Type B pancreatic cell (in vitro differentiated cells): ENCODE measurements around the gene ARMS2. TPM values are rescaled to one million over a fixed set of nuclear protein-coding genes. Genes with fewer than 3 reads are reported as not detected.
A peak's percentile ranks its signal among the peaks of the same experiment; 100 is the strongest.

Source experiments
- DNase-seq: peaks from one replicate; pipeline ENCODE4 v3.0.0; 2021; ENCODE audit warnings: mixed read lengths; ENCODE audit not compliant: unreplicated experiment; ENCODE audit errors: extremely low spot score
- H3K27ac Mint-ChIP-seq: 2 replicates; pipeline ENCODE4 v1.8.0; 2021; ENCODE audit warnings: mild to moderate bottlenecking, mixed read lengths
- H3K27me3 Mint-ChIP-seq: 2 replicates; pipeline ENCODE4 v1.8.0; 2021; ENCODE audit warnings: mixed read lengths
- H3K36me3 Mint-ChIP-seq: 2 replicates; pipeline ENCODE4 v1.8.0; 2021; ENCODE audit warnings: mixed read lengths
- H3K4me1 Mint-ChIP-seq: one replicate; pipeline ENCODE4 v1.8.0; 2021; ENCODE audit warnings: mixed read lengths; ENCODE audit not compliant: unreplicated experiment
- H3K4me3 Mint-ChIP-seq: 2 replicates; pipeline ENCODE4 v1.8.0; 2021; ENCODE audit warnings: mild to moderate bottlenecking, mixed read lengths
- H3K9me3 Mint-ChIP-seq: 2 replicates; pipeline ENCODE4 v1.8.0; 2021; ENCODE audit warnings: mixed read lengths
- total RNA-seq: library from RNA; stranded (reverse); gene quantifications from 2 replicates; pipeline ENCODE4 v1.2.1, GENCODE V29; 2021; ENCODE audit warnings: low replicate concordance
- TF ChIP-seq, protein P1 (sequence below): fragments of 200-600 bp; sonication (generic); conservative IDR thresholded peaks from 2 replicates; pipeline ENCODE4 v1.5.0; 2021; ENCODE audit warnings: antibody characterized with exemption, mild to moderate bottlenecking

The ARMS2 gene
- total RNA-seq, 1 donor from 2014 or later, result not detected

- no peaks in the 10 kb centered on the region for H3K9me3 Mint-ChIP-seq
- no peaks in the 10 kb centered on the region for H3K36me3 Mint-ChIP-seq
- peak overlapping the region; percentile 28 for H3K4me3 Mint-ChIP-seq
- H3K4me1 Mint-ChIP-seq, result peaks cover 29% of the 10 kb centered on the region
- TF ChIP-seq, protein P1, sequence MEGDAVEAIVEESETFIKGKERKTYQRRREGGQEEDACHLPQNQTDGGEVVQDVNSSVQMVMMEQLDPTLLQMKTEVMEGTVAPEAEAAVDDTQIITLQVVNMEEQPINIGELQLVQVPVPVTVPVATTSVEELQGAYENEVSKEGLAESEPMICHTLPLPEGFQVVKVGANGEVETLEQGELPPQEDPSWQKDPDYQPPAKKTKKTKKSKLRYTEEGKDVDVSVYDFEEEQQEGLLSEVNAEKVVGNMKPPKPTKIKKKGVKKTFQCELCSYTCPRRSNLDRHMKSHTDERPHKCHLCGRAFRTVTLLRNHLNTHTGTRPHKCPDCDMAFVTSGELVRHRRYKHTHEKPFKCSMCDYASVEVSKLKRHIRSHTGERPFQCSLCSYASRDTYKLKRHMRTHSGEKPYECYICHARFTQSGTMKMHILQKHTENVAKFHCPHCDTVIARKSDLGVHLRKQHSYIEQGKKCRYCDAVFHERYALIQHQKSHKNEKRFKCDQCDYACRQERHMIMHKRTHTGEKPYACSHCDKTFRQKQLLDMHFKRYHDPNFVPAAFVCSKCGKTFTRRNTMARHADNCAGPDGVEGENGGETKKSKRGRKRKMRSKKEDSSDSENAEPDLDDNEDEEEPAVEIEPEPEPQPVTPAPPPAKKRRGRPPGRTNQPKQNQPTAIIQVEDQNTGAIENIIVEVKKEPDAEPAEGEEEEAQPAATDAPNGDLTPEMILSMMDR, result no peak
- H3K27ac Mint-ChIP-seq, result no peak overlapping the region
- DNase-seq, result no peak
- H3K27me3 Mint-ChIP-seq, result peaks cover 11% of the 10 kb centered on the region
Measured at GRCh38 chr10:122492999-122493481, 38.6 kb downstream of the ARMS2 start.

DNA sequence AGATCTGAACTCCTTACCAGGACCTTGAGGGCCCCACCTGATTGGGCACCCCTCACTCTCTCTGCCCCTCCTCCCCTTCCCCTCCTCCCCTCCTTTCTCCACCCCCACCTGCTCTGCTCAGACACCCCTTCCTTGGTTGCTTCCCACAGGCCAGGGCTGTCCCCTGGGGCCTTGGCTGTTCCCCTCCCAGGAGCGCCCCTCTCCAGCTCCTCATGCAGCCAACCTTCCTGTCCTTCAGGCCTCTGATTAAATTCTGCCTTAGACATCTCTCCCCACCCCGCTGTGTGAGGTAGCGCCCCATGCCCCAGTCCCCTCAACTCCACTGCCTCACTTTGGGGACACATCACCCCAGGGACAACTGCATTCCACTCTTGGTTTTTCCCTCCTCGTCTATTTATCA lies 39.3 kb downstream of the ARMS2 start:
- no peak for DNase-seq
- peaks cover 29% of the 10 kb centered on the region for H3K4me1 Mint-ChIP-seq
- H3K27me3 Mint-ChIP-seq, result peaks cover 16% of the 10 kb centered on the region

GRCh38 chr10:122494173-122494820 lies 39.8 kb downstream of the ARMS2 start:
- no peaks in the 10 kb centered on the region for H3K9me3 Mint-ChIP-seq
- peaks cover 12% of the 10 kb centered on the region for H3K27me3 Mint-ChIP-seq
- H3K4me3 Mint-ChIP-seq, result no peak overlapping the region
- no peaks in the 10 kb centered on the region for H3K36me3 Mint-ChIP-seq
- H3K27ac Mint-ChIP-seq, result no peak overlapping the region
- TF ChIP-seq, protein P1, result no peak
- peaks cover 32% of the 10 kb centered on the region for H3K4me1 Mint-ChIP-seq
- no peak for DNase-seq

More for the DNA sequence above, 39.3 kb downstream of the ARMS2 start:
- H3K9me3 Mint-ChIP-seq, result no peaks in the 10 kb centered on the region
- TF ChIP-seq, protein P1, result no peak
- no peak overlapping the region for H3K4me3 Mint-ChIP-seq
- H3K36me3 Mint-ChIP-seq, result no peaks in the 10 kb centered on the region
- H3K27ac Mint-ChIP-seq, result no peak overlapping the region

DNA sequence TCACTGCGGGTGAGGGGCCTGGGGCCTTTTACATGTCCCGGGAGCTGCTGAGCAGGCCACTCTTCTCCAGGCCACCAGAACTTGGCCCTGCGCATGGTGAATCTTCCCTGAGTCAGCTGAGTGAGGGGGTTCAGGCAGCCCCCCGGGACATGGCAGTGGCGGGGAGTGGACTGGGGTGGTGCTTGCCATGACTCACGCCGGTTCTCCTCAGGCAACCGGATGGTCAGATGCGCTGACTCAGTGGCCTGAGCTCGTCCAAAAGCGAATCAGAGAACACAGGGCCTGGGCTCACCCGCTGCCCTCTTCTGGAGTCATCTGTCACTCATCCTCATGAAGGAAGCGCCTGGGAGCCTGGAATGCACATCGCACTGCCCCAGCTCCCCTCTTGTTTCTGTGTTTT lies 40.4 kb downstream of the ARMS2 start:
- H3K4me1 Mint-ChIP-seq, result peaks cover 37% of the 10 kb centered on the region
- H3K4me3 Mint-ChIP-seq, result no peak overlapping the region
- no peaks in the 10 kb centered on the region for H3K9me3 Mint-ChIP-seq
- H3K36me3 Mint-ChIP-seq, result no peaks in the 10 kb centered on the region
- H3K27me3 Mint-ChIP-seq, result peaks cover 12% of the 10 kb centered on the region
- TF ChIP-seq, protein P1, result no peak
- H3K27ac Mint-ChIP-seq, result no peak overlapping the region
- DNase-seq, result no peak

GRCh38 chr10:122495406-122496340 lies 41.2 kb downstream of the ARMS2 start:
- Mint-ChIP-seq H3K4me3 (no peak overlapping the region), H3K4me1 (peaks cover 37% of the 10 kb centered on the region), H3K27me3 (peaks cover 12% of the 10 kb centered on the region), H3K27ac (no peak overlapping the region), H3K36me3 (no peaks in the 10 kb centered on the region), H3K9me3 (no peaks in the 10 kb centered on the region)
- no peak for DNase-seq
- TF ChIP-seq, protein P1, result no peak
